ENCODE data around the gene CTSC. TPM values are rescaled to one million over a fixed set of nuclear protein-coding genes. Genes with fewer than 3 reads are reported as not detected.

The CTSC gene
- total RNA-seq, 1 experiment from 2014 or later: 38.0 TPM

DNA sequence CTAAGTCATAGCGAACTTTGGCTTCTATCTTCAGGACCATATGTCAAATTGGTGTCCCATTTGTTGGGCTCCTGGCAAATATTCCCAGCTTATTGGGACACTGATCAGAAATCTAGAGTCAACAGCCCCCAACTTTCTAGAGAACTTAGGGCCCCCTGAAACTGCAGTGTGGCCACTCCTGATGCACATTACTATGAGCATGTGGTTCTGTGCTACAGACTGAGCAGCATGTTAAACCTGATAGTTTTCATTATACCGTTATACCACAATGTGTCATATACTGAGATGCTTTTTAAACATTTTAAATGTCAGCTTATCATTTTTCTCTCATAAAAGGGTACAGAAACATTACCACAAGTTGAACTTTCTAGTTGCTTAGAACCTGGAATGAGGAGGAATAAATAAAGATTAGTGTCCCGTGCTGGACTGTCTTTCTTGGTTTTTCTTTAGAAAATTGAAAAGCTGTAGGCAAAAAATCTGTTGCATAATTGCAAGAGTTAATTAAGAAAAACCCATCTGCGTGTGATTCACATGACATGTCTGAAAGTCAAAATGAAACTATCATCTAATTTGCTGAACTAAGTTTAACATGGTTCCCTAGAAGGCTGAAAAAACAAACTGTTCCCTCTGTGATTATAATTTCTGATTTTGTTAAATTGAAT lies 16.4 kb upstream of the CTSC start:
- DNase-seq (ENCODE audit: low read depth, low spot score) (no peak), ATAC-seq (no peak)
- H3K9me2 ChIP-seq (ENCODE audit: insufficient read depth): no peaks in the 10 kb centered on the region; the same call in 1 of the 2 replicates
- RAD21 ChIA-PET (ENCODE audit: low non-redundant PET in 1 of 2, low total read pairs in 2 of 2, uncharacterized antibody in 2 of 2, unreplicated experiment in 2 of 2): no interaction called here
- no peak overlapping the region for H2AFZ ChIP-seq (ENCODE audit: low read depth, low read length, poor library complexity, severe bottlenecking)
- POLR2A ChIA-PET: no interaction called here
- H3K9me3 ChIP-seq (ENCODE audit: control insufficient read depth in 1 of 2, insufficient read depth in 1 of 2, low read depth in 1 of 2, low read length in 2 of 2): no peaks in the 10 kb centered on the region
- intact Hi-C loops (cut with micrococcal nuclease): no loop called here
- H3K4me1 ChIP-seq (ENCODE audit: control insufficient read depth in 1 of 2, insufficient read depth in 2 of 2, low read length in 2 of 2): no peaks in the 10 kb centered on the region
- H3K27ac ChIP-seq (ENCODE audit: low read depth, low read length): no peak overlapping the region
- no peaks in the 10 kb centered on the region for H3K27me3 ChIP-seq (ENCODE audit: insufficient read depth, low read length)
- no peaks in the 10 kb centered on the region for H3K36me3 ChIP-seq (ENCODE audit: control insufficient read depth in 1 of 2, insufficient read depth in 2 of 2, low read length in 2 of 2)
- CTCF ChIA-PET: no interaction called here
- H3K4me3 ChIP-seq (replicated peaks in 1 of 2; ENCODE audit: low read depth in 1 of 2, low read length in 2 of 2): no peak overlapping the region
- TF ChIP-seq SP1 (IDR thresholded peaks at IDR 0.05; ENCODE audit: low read depth) (no peak), EZH2phosphoT487 (IDR thresholded peaks at IDR 0.05; ENCODE audit: borderline replicate concordance) (no peak), SRF (IDR thresholded peaks at IDR 0.05; ENCODE audit: low read depth) (no peak), POLR2AphosphoS5 (IDR thresholded peaks at IDR 0.05; ENCODE audit: low read depth, low read length) (no peak), EZH2 (IDR thresholded peaks at IDR 0.05) (no peak), CBX3 (IDR thresholded peaks at IDR 0.05; ENCODE audit: low read depth) (no peak), SIN3A (IDR thresholded peaks at IDR 0.05; ENCODE audit: low read depth) (no peak), CEBPB (IDR thresholded peaks at IDR 0.05; ENCODE audit: low read depth) (no peak), ZNF274 (IDR thresholded peaks at IDR 0.05; ENCODE audit: low read depth, low read length) (no peak), ELF1 (IDR thresholded peaks at IDR 0.05; ENCODE audit: borderline replicate concordance, low read depth) (no peak), RAD21 (IDR thresholded peaks at IDR 0.05; ENCODE audit: low read depth) (no peak), JUND (IDR thresholded peaks at IDR 0.05) (no peak), YY1 (IDR thresholded peaks at IDR 0.05; ENCODE audit: extremely low read depth, insufficient replicate concordance, low read depth, low read length) (no peak)
- TF ChIP-seq, protein P1, sequence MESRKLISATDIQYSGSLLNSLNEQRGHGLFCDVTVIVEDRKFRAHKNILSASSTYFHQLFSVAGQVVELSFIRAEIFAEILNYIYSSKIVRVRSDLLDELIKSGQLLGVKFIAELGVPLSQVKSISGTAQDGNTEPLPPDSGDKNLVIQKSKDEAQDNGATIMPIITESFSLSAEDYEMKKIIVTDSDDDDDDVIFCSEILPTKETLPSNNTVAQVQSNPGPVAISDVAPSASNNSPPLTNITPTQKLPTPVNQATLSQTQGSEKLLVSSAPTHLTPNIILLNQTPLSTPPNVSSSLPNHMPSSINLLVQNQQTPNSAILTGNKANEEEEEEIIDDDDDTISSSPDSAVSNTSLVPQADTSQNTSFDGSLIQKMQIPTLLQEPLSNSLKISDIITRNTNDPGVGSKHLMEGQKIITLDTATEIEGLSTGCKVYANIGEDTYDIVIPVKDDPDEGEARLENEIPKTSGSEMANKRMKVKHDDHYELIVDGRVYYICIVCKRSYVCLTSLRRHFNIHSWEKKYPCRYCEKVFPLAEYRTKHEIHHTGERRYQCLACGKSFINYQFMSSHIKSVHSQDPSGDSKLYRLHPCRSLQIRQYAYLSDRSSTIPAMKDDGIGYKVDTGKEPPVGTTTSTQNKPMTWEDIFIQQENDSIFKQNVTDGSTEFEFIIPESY (IDR thresholded peaks at IDR 0.05; ENCODE audit: extremely low read depth, insufficient replicate concordance, low read length): no peak
- TF ChIP-seq, protein P2, sequence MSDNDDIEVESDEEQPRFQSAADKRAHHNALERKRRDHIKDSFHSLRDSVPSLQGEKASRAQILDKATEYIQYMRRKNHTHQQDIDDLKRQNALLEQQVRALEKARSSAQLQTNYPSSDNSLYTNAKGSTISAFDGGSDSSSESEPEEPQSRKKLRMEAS (IDR thresholded peaks at IDR 0.05): no peak
- TF ChIP-seq, protein P3, sequence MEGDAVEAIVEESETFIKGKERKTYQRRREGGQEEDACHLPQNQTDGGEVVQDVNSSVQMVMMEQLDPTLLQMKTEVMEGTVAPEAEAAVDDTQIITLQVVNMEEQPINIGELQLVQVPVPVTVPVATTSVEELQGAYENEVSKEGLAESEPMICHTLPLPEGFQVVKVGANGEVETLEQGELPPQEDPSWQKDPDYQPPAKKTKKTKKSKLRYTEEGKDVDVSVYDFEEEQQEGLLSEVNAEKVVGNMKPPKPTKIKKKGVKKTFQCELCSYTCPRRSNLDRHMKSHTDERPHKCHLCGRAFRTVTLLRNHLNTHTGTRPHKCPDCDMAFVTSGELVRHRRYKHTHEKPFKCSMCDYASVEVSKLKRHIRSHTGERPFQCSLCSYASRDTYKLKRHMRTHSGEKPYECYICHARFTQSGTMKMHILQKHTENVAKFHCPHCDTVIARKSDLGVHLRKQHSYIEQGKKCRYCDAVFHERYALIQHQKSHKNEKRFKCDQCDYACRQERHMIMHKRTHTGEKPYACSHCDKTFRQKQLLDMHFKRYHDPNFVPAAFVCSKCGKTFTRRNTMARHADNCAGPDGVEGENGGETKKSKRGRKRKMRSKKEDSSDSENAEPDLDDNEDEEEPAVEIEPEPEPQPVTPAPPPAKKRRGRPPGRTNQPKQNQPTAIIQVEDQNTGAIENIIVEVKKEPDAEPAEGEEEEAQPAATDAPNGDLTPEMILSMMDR (IDR thresholded peaks at IDR 0.05 in 2 of 3, conservative IDR thresholded peaks at IDR 0.05 in 1 of 3; ENCODE audit: borderline replicate concordance in 1 of 3, insufficient read depth in 1 of 3, low read depth in 2 of 3, low read length in 2 of 3): no peak
- TF ChIP-seq, protein P4, sequence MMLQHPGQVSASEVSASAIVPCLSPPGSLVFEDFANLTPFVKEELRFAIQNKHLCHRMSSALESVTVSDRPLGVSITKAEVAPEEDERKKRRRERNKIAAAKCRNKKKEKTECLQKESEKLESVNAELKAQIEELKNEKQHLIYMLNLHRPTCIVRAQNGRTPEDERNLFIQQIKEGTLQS (IDR thresholded peaks at IDR 0.05): no peak
- H3K4me2 ChIP-seq (ENCODE audit: low read length): no peak overlapping the region
- no TSS peak for BruUV-seq (replicated peaks)
- H4K20me1 ChIP-seq (ENCODE audit: insufficient read depth): no peaks in the 10 kb centered on the region
- H3K9ac ChIP-seq (ENCODE audit: low read length): no peak overlapping the region
- H3K79me2 ChIP-seq (ENCODE audit: insufficient read depth, low read length): no peaks in the 10 kb centered on the region

Measured in HCT116 (cell line).